ENCODE data around the gene HIBCH.
A peak's percentile ranks its signal among the peaks of the same experiment; 100 is the strongest.
"Not testable (repeated sequence)": the region's sequence is repeated elsewhere in the genome, so short reads cannot be mapped to it uniquely, and the experiment has no call there.

Gene HIBCH

GRCh38 chr2:190183539-190183938 lies 136.1 kb downstream of the HIBCH start:
- no peak for DNase-seq

GRCh38 chr2:190182071-190182524 lies 137.5 kb downstream of the HIBCH start:
- no peak for DNase-seq

- DNase-seq = peak; percentile 48
Observed at GRCh38 chr2:190181123-190181669, 138.4 kb downstream of the HIBCH start.

GRCh38 chr2:190180313-190181122 lies 139.1 kb downstream of the HIBCH start:
- peak; percentile 59 for DNase-seq

GRCh38 chr2:190179754-190180312 lies 139.8 kb downstream of the HIBCH start:
- DNase-seq = no peak

- DNase-seq = no peak
Observed at GRCh38 chr2:190178066-190178722, 141.4 kb downstream of the HIBCH start.

- no peak for DNase-seq
Observed at GRCh38 chr2:190177249-190178040, 142.2 kb downstream of the HIBCH start.

GRCh38 chr2:190173392-190173791 lies 146.2 kb downstream of the HIBCH start:
- no peak for DNase-seq

GRCh38 chr2:190170673-190171072 lies 149.0 kb downstream of the HIBCH start:
- DNase-seq = no peak

- DNase-seq = no peak
Observed at GRCh38 chr2:190169221-190170072, 150.2 kb downstream of the HIBCH start.

- no peak for DNase-seq
Observed at GRCh38 chr2:190167702-190168101, 151.9 kb downstream of the HIBCH start.

- DNase-seq = no peak
Observed at GRCh38 chr2:190165491-190165890, 154.1 kb downstream of the HIBCH start.

- no peak for DNase-seq
Observed at GRCh38 chr2:190162851-190163250, 156.8 kb downstream of the HIBCH start.

- DNase-seq = no peak
Observed at GRCh38 chr2:190159453-190159852, 160.2 kb downstream of the HIBCH start.

- DNase-seq = no peak
Observed at GRCh38 chr2:190158798-190159434, 160.7 kb downstream of the HIBCH start.

- not testable (repeated sequence) for DNase-seq
Observed at GRCh38 chr2:190157613-190158528, 161.8 kb downstream of the HIBCH start.

- no peak for DNase-seq
Observed at GRCh38 chr2:190156530-190157212, 163.0 kb downstream of the HIBCH start.

All from NCI-H510A treated with DMSO at 0.1 percent for 48 hours (cell line).